Keratinocyte (primary cell): ENCODE results near the gene OR6J1.

Experiments
- EZH2 ChIP-seq: IDR thresholded peaks from one replicate; pipeline ENCODE4 v1.6.1; 2012; ENCODE audit warnings: inconsistent platforms, mild to moderate bottlenecking, low read length, moderate library complexity
- TF ChIP-seq, protein P1 (sequence below), 3 experiments: IDR thresholded peaks in 1 of 3; conservative IDR thresholded peaks in 1 of 3; optimal IDR thresholded peaks in 1 of 3; 2 replicates in 2 of 3; 3 replicates in 1 of 3; pipeline versions ENCODE3 to v1.5.1; 2011; ENCODE audit warnings: low read length in 3 of 3, mild to moderate bottlenecking in 3 of 3, moderate library complexity in 2 of 3, control low read depth in 1 of 3, inconsistent platforms in 1 of 3; ENCODE audit not compliant: insufficient read depth in 2 of 3; ENCODE audit errors: extremely low read depth in 1 of 3

DNA sequence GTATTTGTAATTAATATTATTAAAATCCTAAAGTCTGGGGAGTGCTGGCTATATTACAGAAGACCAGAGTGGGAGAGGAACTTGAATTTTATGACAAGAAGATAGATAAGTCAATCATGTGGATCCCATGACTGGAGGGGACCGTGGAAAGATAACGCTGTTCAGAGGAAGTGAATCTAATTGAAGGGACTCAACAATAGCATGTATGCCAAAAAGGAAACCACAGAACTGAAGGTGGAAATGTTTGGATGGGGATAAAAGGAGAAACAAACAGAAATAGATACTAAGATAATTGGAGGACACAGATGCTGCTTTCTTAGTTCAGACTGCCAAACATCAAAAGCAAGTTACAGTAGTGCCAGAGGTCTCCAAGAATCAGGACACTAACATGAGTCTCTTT lies 21.1 kb downstream of the OR6J1 start:
- TF ChIP-seq, protein P1, sequence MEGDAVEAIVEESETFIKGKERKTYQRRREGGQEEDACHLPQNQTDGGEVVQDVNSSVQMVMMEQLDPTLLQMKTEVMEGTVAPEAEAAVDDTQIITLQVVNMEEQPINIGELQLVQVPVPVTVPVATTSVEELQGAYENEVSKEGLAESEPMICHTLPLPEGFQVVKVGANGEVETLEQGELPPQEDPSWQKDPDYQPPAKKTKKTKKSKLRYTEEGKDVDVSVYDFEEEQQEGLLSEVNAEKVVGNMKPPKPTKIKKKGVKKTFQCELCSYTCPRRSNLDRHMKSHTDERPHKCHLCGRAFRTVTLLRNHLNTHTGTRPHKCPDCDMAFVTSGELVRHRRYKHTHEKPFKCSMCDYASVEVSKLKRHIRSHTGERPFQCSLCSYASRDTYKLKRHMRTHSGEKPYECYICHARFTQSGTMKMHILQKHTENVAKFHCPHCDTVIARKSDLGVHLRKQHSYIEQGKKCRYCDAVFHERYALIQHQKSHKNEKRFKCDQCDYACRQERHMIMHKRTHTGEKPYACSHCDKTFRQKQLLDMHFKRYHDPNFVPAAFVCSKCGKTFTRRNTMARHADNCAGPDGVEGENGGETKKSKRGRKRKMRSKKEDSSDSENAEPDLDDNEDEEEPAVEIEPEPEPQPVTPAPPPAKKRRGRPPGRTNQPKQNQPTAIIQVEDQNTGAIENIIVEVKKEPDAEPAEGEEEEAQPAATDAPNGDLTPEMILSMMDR (optimal IDR thresholded peaks at IDR 0.05 in 1 of 3, IDR thresholded peaks at IDR 0.05 in 1 of 3, conservative IDR thresholded peaks at IDR 0.05 in 1 of 3; ENCODE audit: extremely low read depth in 1 of 3, insufficient read depth in 2 of 3, low read length in 3 of 3): no peak
- TF ChIP-seq EZH2: no peak
